DOHH2 (cell line): Measurements from ENCODE around the gene ZNF546.
"Not testable (repeated sequence)": the region's sequence is repeated elsewhere in the genome, so short reads cannot be mapped to it uniquely, and the experiment has no call there.

Experiments used
- H3F3A ChIP-seq: fragments of 200-600 bp; sonication (generic), shearing (Covaris generic); 2 replicates; pipeline ENCODE4 v1.6.0; 2016; ENCODE audit warnings: antibody characterized with exemption, mild to moderate bottlenecking; ENCODE audit not compliant: control insufficient read depth, insufficient read depth
- H3K27ac ChIP-seq: fragments of 200-600 bp; sonication (generic); 2 replicates; pipeline ENCODE4 v1.5.1; 2014; ENCODE audit warnings: low read depth, mild to moderate bottlenecking, low read length, moderate library complexity
- H3K27me3 ChIP-seq: fragments of 200-600 bp; sonication (generic); 2 replicates; pipeline ENCODE4 v1.6.1; 2014; ENCODE audit warnings: mild to moderate bottlenecking, low read length, mixed read lengths; ENCODE audit not compliant: control insufficient read depth
- H3K36me3 ChIP-seq: fragments of 200-600 bp; sonication (generic); 2 replicates; pipeline ENCODE4 v1.6.1; 2014; ENCODE audit warnings: mild to moderate bottlenecking, low read length, moderate library complexity, mixed read lengths; ENCODE audit not compliant: control insufficient read depth
- H3K4me1 ChIP-seq: fragments of 200-600 bp; sonication (generic); 2 replicates; pipeline ENCODE4 v1.6.1; 2014; ENCODE audit warnings: mild to moderate bottlenecking, low read length, mixed read lengths; ENCODE audit not compliant: control insufficient read depth
- H3K4me2 ChIP-seq: fragments of 200-600 bp; sonication (generic); 2 replicates; pipeline ENCODE4 v1.6.0; 2014; ENCODE audit warnings: mild to moderate bottlenecking, low read length, moderate library complexity
- H3K4me3 ChIP-seq: fragments of 200-600 bp; sonication (generic); 2 replicates; pipeline ENCODE4 v1.5.1; 2014; ENCODE audit warnings: mild to moderate bottlenecking, low read length, mixed read lengths
- H3K79me2 ChIP-seq: fragments of 200-600 bp; sonication (generic); 2 replicates; pipeline ENCODE4 v1.6.1; 2014; ENCODE audit warnings: mild to moderate bottlenecking, low read length, mixed read lengths; ENCODE audit not compliant: control insufficient read depth
- H3K9me2 ChIP-seq: fragments of 200-600 bp; sonication (generic); replicated peaks from 2 replicates; pipeline ENCODE4 v1.6.1; 2014; ENCODE audit warnings: mild to moderate bottlenecking, low read length, mixed read lengths; ENCODE audit not compliant: control insufficient read depth
- H3K9me3 ChIP-seq: fragments of 200-600 bp; sonication (generic); 2 replicates; pipeline ENCODE4 v1.6.1; 2014; ENCODE audit warnings: antibody characterized with exemption, low read length, mixed read lengths; ENCODE audit not compliant: control insufficient read depth, insufficient read depth
- H4K20me1 ChIP-seq: fragments of 200-600 bp; sonication (generic); 2 replicates; pipeline ENCODE4 v1.6.0; 2014; ENCODE audit warnings: low read depth, mild to moderate bottlenecking, antibody characterized with exemption, low read length, moderate library complexity; ENCODE audit not compliant: control insufficient read depth, insufficient read depth
- EZH2phosphoT487 ChIP-seq: fragments of 200-600 bp; sonication (generic); IDR thresholded peaks from 2 replicates; pipeline ENCODE4 v1.6.1; 2017; ENCODE audit warnings: borderline replicate concordance, mild to moderate bottlenecking, antibody characterized with exemption, low read length, moderate library complexity, mixed read lengths
- TF ChIP-seq, protein P1 (sequence below): fragments of 200-600 bp; sonication (generic); IDR thresholded peaks from one replicate; pipeline ENCODE4 v1.5.1; 2014; ENCODE audit warnings: antibody characterized with exemption, mild to moderate bottlenecking, low read depth, low read length; ENCODE audit not compliant: poor library complexity, severe bottlenecking

ZNF546 gene

GRCh38 chr19:40026597-40026970, 29.7 kb downstream of the ZNF546 start:
- Histone ChIP-seq H3K27ac (no peak overlapping the region), H3K9me2 (no peaks in the 10 kb centered on the region), H3K27me3 (no peaks in the 10 kb centered on the region), H3K9me3 (peaks cover 16% of the 10 kb centered on the region), H3K79me2 (no peaks in the 10 kb centered on the region), H4K20me1 (no peaks in the 10 kb centered on the region), H3K4me2 (no peak overlapping the region), H3K4me3 (no peak overlapping the region), H3K4me1 (no peaks in the 10 kb centered on the region), H3F3A (peaks cover 4% of the 10 kb centered on the region; the same call in 1 of the 2 replicates), H3K36me3 (no peaks in the 10 kb centered on the region)
- no peak for TF ChIP-seq EZH2phosphoT487
- TF ChIP-seq, protein P1, sequence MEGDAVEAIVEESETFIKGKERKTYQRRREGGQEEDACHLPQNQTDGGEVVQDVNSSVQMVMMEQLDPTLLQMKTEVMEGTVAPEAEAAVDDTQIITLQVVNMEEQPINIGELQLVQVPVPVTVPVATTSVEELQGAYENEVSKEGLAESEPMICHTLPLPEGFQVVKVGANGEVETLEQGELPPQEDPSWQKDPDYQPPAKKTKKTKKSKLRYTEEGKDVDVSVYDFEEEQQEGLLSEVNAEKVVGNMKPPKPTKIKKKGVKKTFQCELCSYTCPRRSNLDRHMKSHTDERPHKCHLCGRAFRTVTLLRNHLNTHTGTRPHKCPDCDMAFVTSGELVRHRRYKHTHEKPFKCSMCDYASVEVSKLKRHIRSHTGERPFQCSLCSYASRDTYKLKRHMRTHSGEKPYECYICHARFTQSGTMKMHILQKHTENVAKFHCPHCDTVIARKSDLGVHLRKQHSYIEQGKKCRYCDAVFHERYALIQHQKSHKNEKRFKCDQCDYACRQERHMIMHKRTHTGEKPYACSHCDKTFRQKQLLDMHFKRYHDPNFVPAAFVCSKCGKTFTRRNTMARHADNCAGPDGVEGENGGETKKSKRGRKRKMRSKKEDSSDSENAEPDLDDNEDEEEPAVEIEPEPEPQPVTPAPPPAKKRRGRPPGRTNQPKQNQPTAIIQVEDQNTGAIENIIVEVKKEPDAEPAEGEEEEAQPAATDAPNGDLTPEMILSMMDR, result no peak

DNA sequence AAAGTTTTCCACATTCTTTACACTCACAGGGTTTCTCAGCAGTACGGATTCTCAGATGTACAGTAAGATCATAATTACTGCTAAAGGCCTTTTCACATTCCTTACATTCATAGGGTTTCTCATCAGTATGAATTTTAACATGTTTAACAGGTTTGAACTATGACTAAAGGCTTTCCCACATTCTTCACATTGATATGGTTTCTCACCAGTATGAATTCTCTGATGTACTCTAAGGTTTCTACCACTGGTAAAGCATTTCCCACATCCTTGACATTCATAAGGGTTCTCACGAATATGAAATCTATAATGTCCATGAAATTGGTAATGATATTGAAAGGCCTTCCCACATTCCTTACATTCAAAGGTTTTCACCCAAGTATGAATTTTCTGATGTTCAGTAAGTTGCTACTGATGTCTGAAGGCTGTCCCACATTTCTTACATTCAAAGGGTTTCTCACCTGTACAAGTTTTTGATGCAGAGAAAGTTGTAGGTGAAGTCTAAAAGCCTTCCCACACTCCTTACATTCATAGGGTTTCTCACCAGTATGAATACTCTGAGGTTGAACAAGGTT, 37.2 kb downstream of the ZNF546 start:
- TF ChIP-seq, protein P1, result no peak
- no peak for TF ChIP-seq EZH2phosphoT487
- Histone ChIP-seq H3K27ac (no peak overlapping the region), H3K36me3 (peaks cover 27% of the 10 kb centered on the region), H4K20me1 (no peaks in the 10 kb centered on the region), H3K79me2 (no peaks in the 10 kb centered on the region), H3K4me3 (no peak overlapping the region), H3K4me2 (no peak overlapping the region), H3K4me1 (no peaks in the 10 kb centered on the region), H3K27me3 (no peaks in the 10 kb centered on the region), H3F3A (no peaks in the 10 kb centered on the region), H3K9me2 (no peaks in the 10 kb centered on the region), H3K9me3 (peaks cover 47% of the 10 kb centered on the region)

DNA sequence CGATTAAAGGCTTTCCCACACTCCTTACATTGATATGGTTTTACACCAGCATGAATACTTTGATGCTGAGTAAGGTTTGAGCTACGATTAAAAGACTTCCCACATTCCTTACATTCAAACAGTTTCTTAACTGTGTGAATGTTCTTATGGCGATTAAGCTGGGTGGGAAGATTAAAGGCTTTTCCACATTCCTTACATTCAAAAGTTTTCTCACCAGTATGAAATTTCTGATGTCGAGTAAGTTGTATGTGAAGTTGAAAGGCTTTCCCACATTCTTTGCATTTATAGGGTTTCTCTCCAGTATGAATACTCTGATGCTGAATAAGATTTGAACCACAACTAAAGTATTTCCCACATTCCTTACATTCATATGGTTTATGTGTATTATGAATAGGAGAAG, 39.1 kb downstream of the ZNF546 start:
- Histone ChIP-seq H3K36me3 (peaks cover 27% of the 10 kb centered on the region), H3K9me2 (no peaks in the 10 kb centered on the region), H3K4me3 (no peak overlapping the region), H3K4me2 (no peak overlapping the region), H4K20me1 (no peaks in the 10 kb centered on the region), H3F3A (no peaks in the 10 kb centered on the region), H3K27me3 (no peaks in the 10 kb centered on the region), H3K79me2 (no peaks in the 10 kb centered on the region), H3K4me1 (no peaks in the 10 kb centered on the region), H3K9me3 (peaks cover 43% of the 10 kb centered on the region), H3K27ac (no peak overlapping the region)
- TF ChIP-seq, protein P1, result no peak
- TF ChIP-seq EZH2phosphoT487, result no peak

DNA sequence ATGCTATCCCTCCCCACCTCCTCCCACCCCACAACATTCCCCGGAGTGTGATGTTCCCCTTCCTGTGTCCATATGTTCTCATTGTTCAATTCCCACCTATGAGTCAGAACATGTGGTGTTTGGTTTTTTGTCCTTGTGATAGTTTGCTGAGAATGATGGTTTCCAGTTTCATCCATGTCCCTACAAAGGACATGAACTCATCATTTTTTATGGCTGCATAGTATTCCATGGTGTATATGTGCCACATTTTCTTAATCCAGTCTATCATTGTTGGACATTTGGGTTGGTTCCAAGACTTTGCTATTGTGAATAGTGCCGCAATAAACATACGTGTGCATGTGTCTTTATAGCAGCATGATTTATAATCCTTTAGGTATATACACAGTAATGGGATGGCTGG, 41.2 kb downstream of the ZNF546 start:
- not testable (repeated sequence) for H3K4me1 ChIP-seq, H3K4me2 ChIP-seq, H3K27ac ChIP-seq, H3K79me2 ChIP-seq, H3F3A ChIP-seq, H4K20me1 ChIP-seq, H3K9me2 ChIP-seq, H3K4me3 ChIP-seq, H3K27me3 ChIP-seq
- Histone ChIP-seq H3K9me3 (peaks cover 36% of the 10 kb centered on the region), H3K36me3 (peaks cover 27% of the 10 kb centered on the region)

DNA sequence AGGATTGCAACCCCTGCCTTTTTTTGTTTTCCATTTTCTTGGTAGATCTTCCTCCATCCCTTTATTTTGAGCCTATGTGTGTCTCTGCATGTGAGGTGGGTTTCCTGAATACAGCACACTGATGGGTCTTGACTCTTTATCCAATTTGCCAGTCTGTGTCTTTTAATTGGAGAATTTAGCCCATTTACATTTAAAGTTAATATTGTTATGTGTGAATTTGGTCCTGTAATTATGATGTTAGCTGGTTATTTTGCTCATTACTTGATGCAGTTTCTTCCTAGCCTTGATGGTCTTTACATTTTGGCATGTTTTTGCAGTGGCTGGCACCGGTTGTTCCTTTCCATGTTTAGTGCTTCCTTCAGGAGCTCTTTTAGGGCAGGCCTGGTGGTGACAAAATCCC, 44.9 kb downstream of the ZNF546 start:
- not testable (repeated sequence) for H3K79me2 ChIP-seq, H3K4me2 ChIP-seq, H3K27me3 ChIP-seq, H3F3A ChIP-seq, H3K27ac ChIP-seq, H3K4me1 ChIP-seq, H3K9me3 ChIP-seq, H4K20me1 ChIP-seq, H3K4me3 ChIP-seq, H3K9me2 ChIP-seq
- H3K36me3 ChIP-seq, result peaks cover 33% of the 10 kb centered on the region
